Measurements from ENCODE around the gene KCNAB3. TPM values are rescaled to one million over a fixed set of nuclear protein-coding genes. Genes with fewer than 3 reads are reported as not detected.

KCNAB3 gene
- total and polyA plus RNA-seq, 4 donors = 0.23 to 0.67 (median 0.42) TPM

- H3K9me3 ChIP-seq (ENCODE audit: control insufficient read depth in 4 of 4, low read length in 3 of 4) = no peaks in the 10 kb centered on the region
- H3K9ac ChIP-seq (ENCODE audit: low read depth in 1 of 2, low read length in 2 of 2) = peak overlapping the region in 1 of 2 donors; percentile 62
- peak; percentile 56 for DNase-seq (ENCODE audit: low spot score)
- H3K4me3 ChIP-seq (ENCODE audit: low read depth in 1 of 3, low read length in 3 of 3) = peak overlapping the region; percentile 37 to 69 (median 57)
- H3K4me1 ChIP-seq (ENCODE audit: control insufficient read depth in 4 of 4, insufficient read depth in 4 of 4, low read length in 3 of 4) = peaks cover 9 to 46% (median 42%) of the 10 kb centered on the region in 4 donors
- no peaks in the 10 kb centered on the region for H3K36me3 ChIP-seq (ENCODE audit: control insufficient read depth in 4 of 4, insufficient read depth in 3 of 4, low read depth in 1 of 4, low read length in 3 of 4)
- WGBS = under 1% methylated on average over 64 of the region's 64 CpGs
- H3K27ac ChIP-seq (ENCODE audit: low read depth in 1 of 2, low read length in 2 of 2) = peak overlapping the region; percentile 65 to 89
- TF ChIP-seq FOXA1 (IDR thresholded peaks at IDR 0.05) (no peak), REST (IDR thresholded peaks at IDR 0.05) (no peak), ATF3 (IDR thresholded peaks at IDR 0.05) (no peak), SP1 (IDR thresholded peaks at IDR 0.05) (no peak), NR2F2 (IDR thresholded peaks at IDR 0.05) (no peak), JUND (IDR thresholded peaks at IDR 0.05) (no peak), ZBTB33 (IDR thresholded peaks at IDR 0.05) (no peak), HNF4A (conservative IDR thresholded peaks at IDR 0.05) (no peak), RXRA (IDR thresholded peaks at IDR 0.05) (no peak), HNF4G (IDR thresholded peaks at IDR 0.05) (no peak), RAD21 (IDR thresholded peaks at IDR 0.05) (no peak), EGR1 (IDR thresholded peaks at IDR 0.05; ENCODE audit: low read depth in 2 of 2) (no peak), YY1 (IDR thresholded peaks at IDR 0.05) (no peak), FOXA2 (IDR thresholded peaks at IDR 0.05) (no peak)
- TF ChIP-seq, protein P1, sequence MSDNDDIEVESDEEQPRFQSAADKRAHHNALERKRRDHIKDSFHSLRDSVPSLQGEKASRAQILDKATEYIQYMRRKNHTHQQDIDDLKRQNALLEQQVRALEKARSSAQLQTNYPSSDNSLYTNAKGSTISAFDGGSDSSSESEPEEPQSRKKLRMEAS (IDR thresholded peaks at IDR 0.05) = no peak
- H3K27me3 ChIP-seq (ENCODE audit: control insufficient read depth in 4 of 4, insufficient read depth in 4 of 4, low read length in 3 of 4) = no peaks in the 10 kb centered on the region
These were observed 44.1 kb downstream of the KCNAB3 start for GRCh38 chr17:7885367-7886226.

DNA sequence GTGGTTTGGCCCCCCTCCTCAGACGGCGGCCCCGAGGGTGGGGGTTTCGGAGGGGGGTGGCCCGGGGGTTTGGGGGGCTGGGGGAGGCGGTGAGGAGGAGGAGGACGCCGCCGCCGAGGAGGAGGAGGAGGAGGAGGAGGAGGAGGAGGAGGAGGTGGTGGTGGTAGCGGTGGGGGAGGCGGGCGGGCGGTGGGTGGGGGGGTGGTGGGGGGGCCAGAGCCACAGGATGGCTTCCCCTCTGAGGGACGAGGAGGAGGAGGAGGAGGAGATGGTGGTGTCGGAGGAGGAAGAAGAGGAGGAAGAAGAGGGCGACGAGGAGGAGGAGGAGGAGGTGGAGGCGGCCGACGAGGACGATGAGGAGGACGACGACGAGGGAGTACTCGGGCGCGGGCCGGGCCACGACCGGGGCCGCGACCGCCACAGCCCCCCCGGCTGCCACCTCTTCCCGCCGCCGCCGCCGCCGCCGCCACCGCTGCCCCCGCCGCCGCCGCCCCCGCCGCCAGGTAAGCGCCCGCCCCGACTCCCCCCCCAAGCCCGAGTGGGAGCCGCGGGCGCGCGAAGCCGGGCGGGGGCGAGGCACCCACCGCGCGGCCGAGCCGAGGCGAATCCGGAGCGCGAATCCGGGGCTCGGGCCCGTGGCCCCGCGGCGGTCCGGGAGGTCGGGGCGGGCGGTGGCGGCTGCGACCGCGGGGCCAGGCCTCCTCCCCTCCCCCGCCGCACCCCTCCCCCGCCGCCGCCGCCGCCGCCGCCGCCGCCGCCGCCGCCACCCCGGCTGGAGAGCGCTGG is 44.9 kb downstream of the KCNAB3 start:
- Histone ChIP-seq H3K4me1 (ENCODE audit: control insufficient read depth in 4 of 4, insufficient read depth in 4 of 4, low read length in 3 of 4) (peaks cover 9 to 44% (median 41%) of the 10 kb centered on the region in 4 donors), H3K36me3 (ENCODE audit: control insufficient read depth in 4 of 4, insufficient read depth in 3 of 4, low read depth in 1 of 4, low read length in 3 of 4) (no peaks in the 10 kb centered on the region), H3K9ac (ENCODE audit: low read depth in 1 of 2, low read length in 2 of 2) (no peak overlapping the region), H3K4me3 (ENCODE audit: low read depth in 1 of 3, low read length in 3 of 3) (peak overlapping the region in 1 of 3 donors; percentile 69), H3K27ac (ENCODE audit: low read depth in 1 of 2, low read length in 2 of 2) (peak overlapping the region in 1 of 2 donors; percentile 65), H3K27me3 (ENCODE audit: control insufficient read depth in 4 of 4, insufficient read depth in 4 of 4, low read length in 3 of 4) (no peaks in the 10 kb centered on the region), H3K9me3 (ENCODE audit: control insufficient read depth in 4 of 4, low read length in 3 of 4) (no peaks in the 10 kb centered on the region)
- DNase-seq (ENCODE audit: low spot score) = no peak
- no peak for TF ChIP-seq RXRA (IDR thresholded peaks at IDR 0.05)
- no peak for TF ChIP-seq NR2F2 (IDR thresholded peaks at IDR 0.05)
- no peak for TF ChIP-seq RAD21 (IDR thresholded peaks at IDR 0.05)
- TF ChIP-seq, protein P1 (IDR thresholded peaks at IDR 0.05) = no peak
- no peak for TF ChIP-seq JUND (IDR thresholded peaks at IDR 0.05)
- TF ChIP-seq YY1 (IDR thresholded peaks at IDR 0.05) = no peak
- TF ChIP-seq ZBTB33 (IDR thresholded peaks at IDR 0.05) = no peak
- TF ChIP-seq EGR1 (IDR thresholded peaks at IDR 0.05; ENCODE audit: low read depth in 2 of 2) = no peak
- no peak for TF ChIP-seq HNF4G (IDR thresholded peaks at IDR 0.05)
- WGBS = 4% methylated on average over 98 of the region's 100 CpGs

Measured in liver (tissue), 9 donors.